A549 treated with GW870086 at 1 μM for 4 hours (cell line): ENCODE results near the gene HDAC7. TPM values are rescaled to one million over a fixed set of nuclear protein-coding genes. Genes with fewer than 3 reads are reported as not detected.

Experiments
- total RNA-seq: library from RNA; stranded (reverse); fragments of 200-300 nt; extraction: Qiagen RNA extraction; gene quantifications from 5 replicates; pipeline ENCODE4 v1.2.3, GENCODE V29; 2022; ENCODE audit warnings: low read depth

Gene HDAC7
- 51.9 to 68.2 TPM (median 66.4 TPM) in 5 replicates for total RNA-seq

GRCh38 chr12:47819896-47820630, at the start of gene HDAC7:
HDAC7 (minus strand) TSS chr12:47819903; CDS start chr12:47819785, 118 bp downstream.

GRCh38 chr12:47773062-47773857, 46.4 kb downstream of the HDAC7 start, which contains the start of gene SLC48A1:
SLC48A1 (plus strand) TSS chr12:47773238; CDS start chr12:47773305, 67 bp downstream.

GRCh38 chr12:47758834-47759690, 60.6 kb downstream of the HDAC7 start, which contains the start of gene RAPGEF3:
RAPGEF3 (minus strand) TSS chr12:47758880; CDS start chr12:47758556, 324 bp downstream.

Other genes with a start within 250 kb of the HDAC7 start
- gene RPAP3, start 113.9 kb downstream of the HDAC7 start, total RNA-seq, result 35.8 to 46.5 TPM (median 40.8 TPM) in 5 replicates
- not detected in 5 replicates for gene ENDOU, start 94.4 kb downstream of the HDAC7 start, total RNA-seq
- gene RAPGEF3, start 61.0 kb downstream of the HDAC7 start, total RNA-seq, result 0.51 to 1.0 TPM (median 0.81 TPM) in 5 replicates
- 20.2 to 29.3 TPM (median 26.2 TPM) in 5 replicates for gene SLC48A1, start 46.7 kb downstream of the HDAC7 start, total RNA-seq
- gene VDR, start 85.1 kb upstream of the HDAC7 start, total RNA-seq, result 2.8 to 3.8 TPM (median 3.0 TPM) in 5 replicates
- 119 to 142 TPM (median 124 TPM) in 5 replicates for gene TMEM106C, start 143.7 kb upstream of the HDAC7 start, total RNA-seq
- gene COL2A1, start 184.6 kb upstream of the HDAC7 start, total RNA-seq, result 0.02 to 0.08 TPM (median 0.06 TPM) in 4 of 5 replicates, not detected in the other